Measurements from ENCODE around the gene FGFR4.
"Not testable (repeated sequence)": the region's sequence is repeated elsewhere in the genome, so short reads cannot be mapped to it uniquely, and the experiment has no call there.

The FGFR4 gene

DNA sequence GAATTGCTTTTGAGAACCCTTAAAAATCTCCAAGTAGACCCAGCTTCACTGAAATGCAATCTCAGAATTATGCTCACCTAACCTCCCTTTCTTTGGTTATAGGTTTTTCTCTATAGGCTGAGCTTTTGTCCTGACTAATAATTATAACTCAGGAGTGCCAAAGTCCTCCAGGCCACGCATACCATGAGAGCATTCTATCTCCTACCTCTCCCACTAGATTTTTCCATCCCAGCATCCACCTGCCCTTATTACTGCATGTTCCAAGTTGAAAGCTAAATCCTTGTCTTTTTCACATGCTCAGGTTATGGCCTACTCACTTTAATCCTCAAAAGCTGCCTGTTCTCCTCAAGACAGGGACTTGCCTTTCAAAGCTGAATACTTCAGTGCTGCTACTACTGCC is 42.1 kb upstream of the FGFR4 start:
- H3K79me2 ChIP-seq (ENCODE audit: insufficient read depth, low read length): no peaks in the 10 kb centered on the region
- no peak for TF ChIP-seq EZH2 (IDR thresholded peaks at IDR 0.05; ENCODE audit: borderline replicate concordance, low read length)
- TF ChIP-seq, protein P1, sequence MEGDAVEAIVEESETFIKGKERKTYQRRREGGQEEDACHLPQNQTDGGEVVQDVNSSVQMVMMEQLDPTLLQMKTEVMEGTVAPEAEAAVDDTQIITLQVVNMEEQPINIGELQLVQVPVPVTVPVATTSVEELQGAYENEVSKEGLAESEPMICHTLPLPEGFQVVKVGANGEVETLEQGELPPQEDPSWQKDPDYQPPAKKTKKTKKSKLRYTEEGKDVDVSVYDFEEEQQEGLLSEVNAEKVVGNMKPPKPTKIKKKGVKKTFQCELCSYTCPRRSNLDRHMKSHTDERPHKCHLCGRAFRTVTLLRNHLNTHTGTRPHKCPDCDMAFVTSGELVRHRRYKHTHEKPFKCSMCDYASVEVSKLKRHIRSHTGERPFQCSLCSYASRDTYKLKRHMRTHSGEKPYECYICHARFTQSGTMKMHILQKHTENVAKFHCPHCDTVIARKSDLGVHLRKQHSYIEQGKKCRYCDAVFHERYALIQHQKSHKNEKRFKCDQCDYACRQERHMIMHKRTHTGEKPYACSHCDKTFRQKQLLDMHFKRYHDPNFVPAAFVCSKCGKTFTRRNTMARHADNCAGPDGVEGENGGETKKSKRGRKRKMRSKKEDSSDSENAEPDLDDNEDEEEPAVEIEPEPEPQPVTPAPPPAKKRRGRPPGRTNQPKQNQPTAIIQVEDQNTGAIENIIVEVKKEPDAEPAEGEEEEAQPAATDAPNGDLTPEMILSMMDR (IDR thresholded peaks at IDR 0.05; ENCODE audit: low read length): no peak
- H2AFZ ChIP-seq (ENCODE audit: low read length): no peak overlapping the region
- no peaks in the 10 kb centered on the region for H3K9me3 ChIP-seq (ENCODE audit: low read length)
- no peak overlapping the region for H3K4me3 ChIP-seq (ENCODE audit: low read depth, low read length, poor library complexity, severe bottlenecking)
- peaks cover 90% of the 10 kb centered on the region for H3K36me3 ChIP-seq (ENCODE audit: insufficient read depth, low read length)
- no peaks in the 10 kb centered on the region for H3F3A ChIP-seq (ENCODE audit: insufficient read depth, low read length)
- no peaks in the 10 kb centered on the region for H4K20me1 ChIP-seq (ENCODE audit: insufficient read depth, low read length)
- no peak overlapping the region for H3K4me2 ChIP-seq (ENCODE audit: low read length)
- H3K27ac ChIP-seq (ENCODE audit: low read depth, low read length, poor library complexity, severe bottlenecking): no peak overlapping the region
- H3K4me1 ChIP-seq (ENCODE audit: insufficient read depth, low read length, severe bottlenecking): no peaks in the 10 kb centered on the region
- H3K9ac ChIP-seq (ENCODE audit: low read length): no peak overlapping the region
- H3K9me2 ChIP-seq (ENCODE audit: low read depth, low read length): no peaks in the 10 kb centered on the region
- H3K27me3 ChIP-seq (ENCODE audit: insufficient read depth, low read length): no peaks in the 10 kb centered on the region

DNA sequence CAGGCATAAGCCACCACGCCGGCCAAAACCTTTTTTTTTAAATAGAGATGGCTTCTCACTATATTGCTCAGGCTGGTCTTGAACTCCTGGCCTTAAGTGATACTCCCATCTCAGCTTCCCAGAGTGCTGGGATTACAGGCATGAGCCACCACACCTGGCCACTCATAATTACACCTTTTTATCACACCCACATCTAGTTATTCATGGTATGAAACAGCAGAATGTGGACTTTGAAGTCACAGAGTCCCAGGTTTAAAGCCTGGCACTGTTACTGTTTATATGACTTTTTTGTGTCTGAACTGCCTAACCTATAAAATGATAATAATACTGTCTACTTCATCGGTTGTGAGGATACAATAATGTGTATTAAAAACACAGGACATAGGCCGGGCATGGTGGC is 41.1 kb upstream of the FGFR4 start:
- H3K27ac ChIP-seq (ENCODE audit: low read depth, low read length, poor library complexity, severe bottlenecking): no peak overlapping the region
- H3K4me2 ChIP-seq (ENCODE audit: low read length): no peak overlapping the region
- H4K20me1 ChIP-seq (ENCODE audit: insufficient read depth, low read length): no peaks in the 10 kb centered on the region
- H3K9me3 ChIP-seq (ENCODE audit: low read length): no peaks in the 10 kb centered on the region
- H3F3A ChIP-seq (ENCODE audit: insufficient read depth, low read length): no peaks in the 10 kb centered on the region
- H3K27me3 ChIP-seq (ENCODE audit: insufficient read depth, low read length): no peaks in the 10 kb centered on the region
- TF ChIP-seq EZH2 (IDR thresholded peaks at IDR 0.05; ENCODE audit: borderline replicate concordance, low read length): no peak
- TF ChIP-seq, protein P1 (IDR thresholded peaks at IDR 0.05; ENCODE audit: low read length): no peak
- H3K36me3 ChIP-seq (ENCODE audit: insufficient read depth, low read length): peaks cover 89% of the 10 kb centered on the region
- H3K79me2 ChIP-seq (ENCODE audit: insufficient read depth, low read length): no peaks in the 10 kb centered on the region
- no peak overlapping the region for H3K4me3 ChIP-seq (ENCODE audit: low read depth, low read length, poor library complexity, severe bottlenecking)
- H3K4me1 ChIP-seq (ENCODE audit: insufficient read depth, low read length, severe bottlenecking): no peaks in the 10 kb centered on the region
- no peak overlapping the region for H3K9ac ChIP-seq (ENCODE audit: low read length)
- H3K9me2 ChIP-seq (ENCODE audit: low read depth, low read length): no peaks in the 10 kb centered on the region
- no peak overlapping the region for H2AFZ ChIP-seq (ENCODE audit: low read length)

DNA sequence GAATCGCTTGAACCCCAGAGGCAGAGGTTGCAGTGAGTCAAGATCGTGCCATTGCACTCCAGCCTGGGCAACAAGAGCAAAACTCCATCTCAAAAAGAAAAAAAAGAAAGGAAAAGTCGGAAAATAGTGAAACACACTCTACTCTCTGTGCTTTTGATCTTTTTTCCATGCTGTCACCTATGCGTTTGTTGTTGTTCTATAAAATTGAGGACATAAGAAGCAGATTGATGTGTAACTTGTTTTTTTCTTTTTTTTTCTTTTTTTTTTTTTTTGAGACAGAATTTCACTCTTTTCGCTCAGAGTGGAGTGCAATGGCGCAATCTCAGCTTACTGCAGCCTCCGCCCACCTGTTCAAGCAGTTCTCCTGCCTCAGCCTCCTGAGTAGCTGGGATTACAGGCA is 38.2 kb upstream of the FGFR4 start:
- H3K4me1 ChIP-seq (ENCODE audit: insufficient read depth, low read length, severe bottlenecking); H3K4me3 ChIP-seq (ENCODE audit: low read depth, low read length, poor library complexity, severe bottlenecking); H3F3A ChIP-seq (ENCODE audit: insufficient read depth, low read length); H3K9me2 ChIP-seq (ENCODE audit: low read depth, low read length); H3K9me3 ChIP-seq (ENCODE audit: low read length); H3K27ac ChIP-seq (ENCODE audit: low read depth, low read length, poor library complexity, severe bottlenecking); H2AFZ ChIP-seq (ENCODE audit: low read length); H3K79me2 ChIP-seq (ENCODE audit: insufficient read depth, low read length); H4K20me1 ChIP-seq (ENCODE audit: insufficient read depth, low read length); H3K4me2 ChIP-seq (ENCODE audit: low read length); H3K9ac ChIP-seq (ENCODE audit: low read length); H3K27me3 ChIP-seq (ENCODE audit: insufficient read depth, low read length): not testable (repeated sequence)
- H3K36me3 ChIP-seq (ENCODE audit: insufficient read depth, low read length): peaks cover 82% of the 10 kb centered on the region

DNA sequence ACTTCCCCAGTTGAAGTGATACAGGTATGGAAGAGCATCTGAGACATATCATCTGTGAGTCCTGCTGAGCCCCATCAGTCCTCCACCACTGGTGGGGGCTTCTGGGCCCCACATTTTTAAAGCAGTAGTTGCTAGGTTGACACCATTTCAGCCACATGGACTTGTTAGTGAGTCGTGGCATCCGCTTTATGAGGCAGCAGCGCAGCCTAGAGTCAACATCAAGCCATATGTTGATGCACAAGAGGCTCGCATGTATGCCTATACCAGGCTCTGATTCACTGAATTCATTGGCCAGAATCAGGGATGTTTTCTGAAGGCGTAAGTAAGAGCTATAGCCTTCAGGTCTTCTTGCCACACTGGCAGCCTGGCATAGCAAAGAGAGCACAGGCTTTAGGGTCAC is 37.4 kb upstream of the FGFR4 start:
- Histone ChIP-seq H3K79me2 (ENCODE audit: insufficient read depth, low read length) (no peaks in the 10 kb centered on the region), H3K4me2 (ENCODE audit: low read length) (no peak overlapping the region), H3K9ac (ENCODE audit: low read length) (no peak overlapping the region), H3K9me2 (ENCODE audit: low read depth, low read length) (no peaks in the 10 kb centered on the region), H2AFZ (ENCODE audit: low read length) (no peak overlapping the region), H3K27ac (ENCODE audit: low read depth, low read length, poor library complexity, severe bottlenecking) (no peak overlapping the region), H3K36me3 (ENCODE audit: insufficient read depth, low read length) (peaks cover 81% of the 10 kb centered on the region), H4K20me1 (ENCODE audit: insufficient read depth, low read length) (no peaks in the 10 kb centered on the region), H3K27me3 (ENCODE audit: insufficient read depth, low read length) (no peaks in the 10 kb centered on the region), H3F3A (ENCODE audit: insufficient read depth, low read length) (no peaks in the 10 kb centered on the region), H3K4me3 (ENCODE audit: low read depth, low read length, poor library complexity, severe bottlenecking) (no peak overlapping the region), H3K9me3 (ENCODE audit: low read length) (no peaks in the 10 kb centered on the region), H3K4me1 (ENCODE audit: insufficient read depth, low read length, severe bottlenecking) (no peaks in the 10 kb centered on the region)
- TF ChIP-seq EZH2 (IDR thresholded peaks at IDR 0.05; ENCODE audit: borderline replicate concordance, low read length): no peak
- TF ChIP-seq, protein P1 (IDR thresholded peaks at IDR 0.05; ENCODE audit: low read length): peak; percentile 11; the same call in 1 of the 2 replicates
